ENCODE results near the gene AATK. TPM values are rescaled to one million over a fixed set of nuclear protein-coding genes. Genes with fewer than 3 reads are reported as not detected.

The AATK gene
- total and polyA plus RNA-seq, 2 donors (not counting 3 experiments of a cell fraction or from before 2014, with no cell fraction given): 0.69 to 1.00 TPM

DNA sequence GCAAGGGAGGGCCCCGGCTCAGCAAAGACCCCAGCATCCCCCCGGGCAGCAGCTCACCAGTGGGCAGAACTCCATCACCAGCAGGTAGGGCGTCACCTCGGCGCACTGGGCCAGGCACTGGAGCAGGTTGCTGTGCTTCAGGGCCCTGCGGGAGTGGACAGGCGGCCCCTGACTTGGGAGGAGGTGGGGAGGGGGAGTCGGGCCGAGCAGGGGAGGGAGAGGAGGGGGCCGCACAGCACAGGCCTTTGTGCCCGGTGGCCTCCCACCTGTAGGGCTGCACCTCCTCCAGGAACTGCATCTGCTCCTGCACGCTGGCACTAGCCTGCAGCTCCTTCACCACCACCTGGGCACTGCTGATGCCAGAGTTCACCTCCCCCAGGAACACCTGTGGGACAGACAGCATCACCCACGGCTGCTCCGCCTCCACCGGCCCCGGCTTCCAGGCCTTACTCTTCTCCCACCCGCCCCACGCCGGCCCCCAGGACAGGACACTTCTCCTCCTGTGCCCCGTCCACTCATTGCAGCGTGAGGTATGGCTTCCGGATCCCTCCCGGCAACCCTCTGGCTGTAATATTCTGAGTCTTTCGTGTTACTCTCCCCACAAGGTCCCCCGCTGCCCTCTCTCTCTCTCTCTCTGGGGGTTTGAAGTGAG is 38.4 kb downstream of the AATK start:
- H3K27me3 ChIP-seq (ENCODE audit: control insufficient read depth in 2 of 2, insufficient read depth in 2 of 2, low read length in 2 of 2): peaks cover 3 to 4% of the 10 kb centered on the region in 2 experiments
- no TSS peak for BruUV-seq (replicated peaks)
- no peak overlapping the region for H3K4me3 ChIP-seq (replicated peaks in 1 of 3; ENCODE audit: insufficient read depth in 1 of 3, low read depth in 1 of 3, low read length in 3 of 3)
- FAIRE-seq (no peak), DNase-seq (ENCODE audit: low read depth, low spot score) (no peak)
- H3K4me2 ChIP-seq (ENCODE audit: insufficient read depth, low read length): no peak overlapping the region
- dilution Hi-C loops (cut with MboI; ENCODE audit: extremely low pct_ligation_motif_present, low sequenced_read_pairs) (no loop called here), intact Hi-C loops (cut with micrococcal nuclease) (no loop called here)
- CTCF ChIA-PET: no interaction called here
- no peak overlapping the region for H2AFZ ChIP-seq (ENCODE audit: low read depth, low read length)
- no peaks in the 10 kb centered on the region for H3K36me3 ChIP-seq (ENCODE audit: control insufficient read depth in 2 of 2, extremely low read depth in 1 of 2, insufficient read depth in 2 of 2, low read length in 2 of 2)
- TF ChIP-seq EZH2 (IDR thresholded peaks at IDR 0.05; ENCODE audit: borderline replicate concordance, low read depth, low read length, severe bottlenecking) (no peak), CTCF (IDR thresholded peaks at IDR 0.05; ENCODE audit: extremely low read depth in 1 of 2, insufficient read depth in 1 of 2, low read depth in 1 of 2, low read length in 2 of 2) (no peak), POLR2AphosphoS5 (IDR thresholded peaks at IDR 0.05; ENCODE audit: insufficient read depth, low read depth, low read length) (no peak), FOS (IDR thresholded peaks at IDR 0.05; ENCODE audit: borderline replicate concordance, insufficient read depth, low read length) (no peak), GATA2 (IDR thresholded peaks at IDR 0.05; ENCODE audit: insufficient read depth, insufficient read length, low read depth, low read length) (no peak), MAX (IDR thresholded peaks at IDR 0.05; ENCODE audit: insufficient read depth, insufficient read length) (no peak), POLR2A (IDR thresholded peaks at IDR 0.05; ENCODE audit: low read depth, low read length) (no peak), MYC (IDR thresholded peaks at IDR 0.05; ENCODE audit: low read depth, low read length) (no peak), JUN (IDR thresholded peaks at IDR 0.05; ENCODE audit: borderline replicate concordance, insufficient read depth, insufficient read length, low read depth) (no peak)
- POLR2A ChIA-PET: no interaction called here
- H3K9ac ChIP-seq (replicated peaks; ENCODE audit: extremely low read depth, insufficient read depth, low read length): no peak overlapping the region
- no peak overlapping the region for H3K27ac ChIP-seq (ENCODE audit: insufficient read depth, low read depth, low read length)
- no peaks in the 10 kb centered on the region for H4K20me1 ChIP-seq (replicated peaks; ENCODE audit: control insufficient read depth, extremely low read depth, insufficient read depth, low read length)
- H3K4me1 ChIP-seq (ENCODE audit: control insufficient read depth, extremely low read depth, insufficient read depth, low read length): no peaks in the 10 kb centered on the region
- H3K9me3 ChIP-seq (replicated peaks; ENCODE audit: control insufficient read depth, insufficient read depth, low read length): no peaks in the 10 kb centered on the region
- no peaks in the 10 kb centered on the region for H3K79me2 ChIP-seq (ENCODE audit: control insufficient read depth, insufficient read depth, low read length)
- no peaks in the 10 kb centered on the region for H3K9me1 ChIP-seq (replicated peaks; ENCODE audit: control insufficient read depth, extremely low read depth, insufficient read depth, low read length)

All from endothelial cell of umbilical vein (primary cell).